ENCODE results near the gene STK17A.
"Not testable (repeated sequence)": the region's sequence is repeated elsewhere in the genome, so short reads cannot be mapped to it uniquely, and the experiment has no call there.

STK17A gene

GRCh38 chr7:43658718-43659548, 76.0 kb downstream of the STK17A start:
- DNase-seq = no peak

GRCh38 chr7:43659549-43659896, 76.6 kb downstream of the STK17A start:
- ATAC-seq = no peak
- DNase-seq = no peak

More at GRCh38 chr7:43658718-43659548, 76.0 kb downstream of the STK17A start:
- peak; percentile 91 for ATAC-seq

GRCh38 chr7:43660141-43660540, 77.2 kb downstream of the STK17A start:
- DNase-seq (no peak), ATAC-seq (no peak)

- DNase-seq (no peak), ATAC-seq (no peak)
These were observed 81.8 kb downstream of the STK17A start for GRCh38 chr7:43664681-43665080.

- no peak for ATAC-seq
- DNase-seq = no peak
These were observed 84.0 kb downstream of the STK17A start for GRCh38 chr7:43666938-43667337.

GRCh38 chr7:43668035-43668434, 85.1 kb downstream of the STK17A start:
- ATAC-seq = no peak

GRCh38 chr7:43669286-43670081, 86.6 kb downstream of the STK17A start:
- ATAC-seq (peak; percentile 91), DNase-seq (peak; percentile 80)

More at GRCh38 chr7:43668035-43668434, 85.1 kb downstream of the STK17A start:
- no peak for DNase-seq

GRCh38 chr7:43671521-43671920, 88.6 kb downstream of the STK17A start:
- no peak for DNase-seq
- ATAC-seq = no peak

GRCh38 chr7:43673243-43673976, 90.5 kb downstream of the STK17A start:
- not testable (repeated sequence) for ATAC-seq

GRCh38 chr7:43674559-43675436, 91.9 kb downstream of the STK17A start:
- no peak for ATAC-seq
- no peak for DNase-seq

More at GRCh38 chr7:43673243-43673976, 90.5 kb downstream of the STK17A start:
- DNase-seq = not testable (repeated sequence)
